HepG2 (cell line): ENCODE data around the gene ME2. TPM values are rescaled to one million over a fixed set of nuclear protein-coding genes. Genes with fewer than 3 reads are reported as not detected.

Source experiments
- ATAC-seq: fragments of 200-7000 bp; cut with Tn5 transposase; 3 replicates; pipeline ENCODE4 v1.9.1; 2020; ENCODE audit warnings: mild to moderate bottlenecking, moderate library complexity
- BruUV-seq: library from RNA; stranded (reverse); fragments of 400-500 nt; replicated peaks from 2 replicates; lab custom pipeline; 2021; lab: Mats Ljungman, UMichigan
- CTCF ChIA-PET: fragments of 300-600 bp; formaldehyde crosslinking; extraction: SDS; loops from one replicate; lab custom pipeline; 2021; ENCODE audit warnings: low total read pairs, inconsistent platforms, low intra/inter-chr PET ratio; lab: Yijun Ruan, JAX
- POLR2A ChIA-PET: fragments of 350-600 bp; sonication (Branson Sonifier 250); formaldehyde crosslinking; loops from one replicate; lab custom pipeline; 2020; ENCODE audit warnings: antibody characterized with exemption, inconsistent platforms; lab: Yijun Ruan, JAX
- DNase-seq: peaks from one replicate; pipeline ENCODE4 v3.0.0-alpha.2; 2015; ENCODE audit warnings: low spot score
- FAIRE-seq: peaks from 3 replicates; lab custom pipeline; 2011; peaks lifted over from hg19 to GRCh38; lab: Jason Lieb, UNC
- H2AFZ ChIP-seq: one replicate; pipeline ENCODE4 v1.6.1; 2011; ENCODE audit warnings: low read length, inconsistent platforms
- H3K27ac ChIP-seq: fragments of 300-600 bp; 3 replicates; pipeline ENCODE4 v1.8.0; 2011; ENCODE audit warnings: mixed run types, mild to moderate bottlenecking, mixed read lengths, low read length, inconsistent platforms; ENCODE audit not compliant: insufficient read depth; ENCODE audit errors: extremely low read length
- H3K27me3 ChIP-seq, 2 experiments: fragments of 200-600 bp in 1 of 2; 2 replicates in 1 of 2; 3 replicates in 1 of 2; pipeline versions ENCODE4 v1.6.0 to v1.8.0; 2011; ENCODE audit warnings: low read length in 2 of 2, mild to moderate bottlenecking in 2 of 2, moderate library complexity in 2 of 2, inconsistent platforms in 1 of 2; ENCODE audit not compliant: insufficient read depth in 2 of 2, control insufficient read depth in 1 of 2
- H3K36me3 ChIP-seq, 2 experiments: fragments of 200-600 bp in 1 of 2; replicated peaks in 1 of 2; 2 replicates in 1 of 2; 3 replicates in 1 of 2; pipeline versions ENCODE4 v1.5.1 to v1.8.0; 2011; ENCODE audit warnings: low read length in 2 of 2, inconsistent platforms in 1 of 2; ENCODE audit not compliant: insufficient read depth in 2 of 2, control insufficient read depth in 1 of 2
- H3K4me1 ChIP-seq: 2 replicates; pipeline ENCODE4 v1.5.1; 2012; ENCODE audit warnings: low read length, inconsistent platforms; ENCODE audit not compliant: insufficient read depth
- H3K4me2 ChIP-seq: 2 replicates; pipeline ENCODE4 v1.6.0; 2011; ENCODE audit warnings: low read depth, low read length, inconsistent platforms
- H3K4me3 ChIP-seq, 3 experiments: fragments of 200-600 bp in 1 of 3; sonication (generic), shearing (Covaris generic) in 1 of 3; replicated peaks in 1 of 3; 2 replicates each; pipeline ENCODE4 v1.5.1; 2011 to 2016; ENCODE audit warnings: low read length in 3 of 3, inconsistent platforms in 2 of 3, low read depth in 2 of 3, mild to moderate bottlenecking in 2 of 3, control low read depth in 1 of 3, mixed read lengths in 1 of 3; ENCODE audit not compliant: insufficient read depth in 1 of 3
- H3K79me2 ChIP-seq: one replicate; pipeline ENCODE4 v1.6.1; 2011; ENCODE audit warnings: low read length, inconsistent platforms; ENCODE audit not compliant: insufficient read depth
- H3K9ac ChIP-seq: 2 replicates; pipeline ENCODE4 v1.6.0; 2011; ENCODE audit warnings: mild to moderate bottlenecking, low read depth, low read length, inconsistent platforms; ENCODE audit not compliant: insufficient read depth
- H3K9me3 ChIP-seq: 2 replicates; pipeline ENCODE4 v1.5.1; 2012; ENCODE audit warnings: mild to moderate bottlenecking, low read length
- H4K20me1 ChIP-seq: 2 replicates; pipeline ENCODE4 v1.6.0; 2011; ENCODE audit warnings: inconsistent platforms, mild to moderate bottlenecking, low read length, moderate library complexity; ENCODE audit not compliant: insufficient read depth
- HCFC1 ChIP-seq: fragments of 150-350 bp; IDR thresholded peaks from 2 replicates; pipeline ENCODE4 v1.6.1; 2014; ENCODE audit warnings: low read depth, low read length
- SRY ChIP-seq: sonication (generic); formaldehyde crosslinking; IDR thresholded peaks from 2 replicates; pipeline ENCODE4 v1.8.0; 2022; ENCODE audit warnings: mild to moderate bottlenecking, missing genetic modification reagents
- ZNF136 ChIP-seq: sonication (generic); formaldehyde crosslinking; IDR thresholded peaks from 2 replicates; pipeline ENCODE4 v1.8.1; 2022; ENCODE audit warnings: low read depth, mild to moderate bottlenecking, moderate library complexity, missing genetic modification reagents
- WGBS: methylation state at CpG from one replicate; pipeline ENCODE4 v1.1.6; 2017; ENCODE audit warnings: low lambda C conversion rate; 5-methylcytosine and 5-hydroxymethylcytosine counted together
- in situ Hi-C: cut with HindIII; loops from 2 replicates; pipeline ENCODE4 v1.10.0; 2017; ENCODE audit warnings: low pct_unique_long_range_greater_than_20kb; ENCODE audit not compliant: extremely low pct_ligation_motif_present
- intact Hi-C: fragments of 100-400 bp; cut with micrococcal nuclease; formaldehyde crosslinking; loops from one replicate; pipeline ENCODE4 v1.10.0; 2022; ENCODE audit not compliant: unreplicated experiment
- polyA plus RNA-seq, 8 experiments: library from polyadenylated mRNA; depleted of rRNA in 3 of 8; stranded (reverse) in 7 of 8; unstranded in 1 of 8; fragments of >200 nt; fragmentation: Illumina TruSeq in 4 of 8; extraction: Trizol in 4 of 8; gene quantifications; 2 replicates each; pipeline versions ENCODE4 v1.2.1 to v1.2.3, GENCODE V29; 2011 to 2016; ENCODE audit warnings: low read depth in 4 of 8, missing spikeins in 1 of 8, mixed read lengths in 1 of 8; ENCODE audit not compliant: insufficient read depth in 1 of 8
- total RNA-seq, 5 experiments: library from RNA; depleted of rRNA; stranded (reverse); fragments of >200 nt; fragmentation: Illumina TruSeq; extraction: Trizol; gene quantifications; 2 replicates each; pipeline ENCODE4 v1.2.3, GENCODE V29; 2016; ENCODE audit warnings: low read depth in 1 of 5
- TF ChIP-seq, protein P1 (sequence below): sonication (generic); formaldehyde crosslinking; IDR thresholded peaks from 2 replicates; pipeline ENCODE4 v1.4.0; 2020; ENCODE audit warnings: mild to moderate bottlenecking, missing genetic modification reagents
- TF ChIP-seq, protein P2 (sequence below): sonication (generic); formaldehyde crosslinking; conservative IDR thresholded peaks from 2 replicates; pipeline ENCODE4 v1.4.0; 2020; ENCODE audit warnings: missing genetic modification reagents

The ME2 gene
- total and polyA plus RNA-seq, 2 of the 13 experiments (the other 11 are each of a cell fraction or from before 2014, with no cell fraction given) = 17.3 to 20.6 TPM

DNA sequence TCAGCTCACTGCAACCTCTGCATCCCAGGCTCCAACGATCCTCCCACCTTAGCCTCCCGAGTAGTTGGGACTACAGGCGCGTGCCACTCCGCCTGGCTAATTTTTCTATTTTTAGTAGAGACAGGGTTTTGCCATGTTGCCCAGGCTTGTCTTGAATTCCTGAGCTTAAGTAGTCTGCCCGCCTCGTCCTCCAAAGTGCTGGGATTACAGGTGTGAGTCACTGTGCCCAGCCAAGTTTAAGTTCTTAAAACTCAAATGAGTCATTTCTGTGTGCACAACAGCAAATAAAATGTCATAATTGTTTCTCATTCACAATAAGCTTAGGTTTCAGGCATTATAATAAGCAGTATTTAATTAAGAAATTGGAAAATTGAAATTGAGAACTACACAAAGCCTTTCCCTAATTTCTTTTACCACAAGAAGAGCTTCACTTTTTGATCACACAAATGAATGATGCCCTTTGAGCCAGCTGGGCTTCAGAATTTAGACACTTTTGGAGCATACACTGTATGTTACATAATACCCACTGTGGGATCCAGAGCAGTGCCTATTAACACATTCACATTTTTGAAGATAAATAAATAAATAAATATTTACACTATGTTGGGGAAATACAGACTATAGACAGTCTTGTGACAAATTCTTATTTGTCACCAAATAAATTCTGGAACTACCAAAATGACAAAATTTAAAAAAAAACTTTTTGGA is 8.6 kb upstream of the ME2 start (continued):
- TF ChIP-seq, protein P1, sequence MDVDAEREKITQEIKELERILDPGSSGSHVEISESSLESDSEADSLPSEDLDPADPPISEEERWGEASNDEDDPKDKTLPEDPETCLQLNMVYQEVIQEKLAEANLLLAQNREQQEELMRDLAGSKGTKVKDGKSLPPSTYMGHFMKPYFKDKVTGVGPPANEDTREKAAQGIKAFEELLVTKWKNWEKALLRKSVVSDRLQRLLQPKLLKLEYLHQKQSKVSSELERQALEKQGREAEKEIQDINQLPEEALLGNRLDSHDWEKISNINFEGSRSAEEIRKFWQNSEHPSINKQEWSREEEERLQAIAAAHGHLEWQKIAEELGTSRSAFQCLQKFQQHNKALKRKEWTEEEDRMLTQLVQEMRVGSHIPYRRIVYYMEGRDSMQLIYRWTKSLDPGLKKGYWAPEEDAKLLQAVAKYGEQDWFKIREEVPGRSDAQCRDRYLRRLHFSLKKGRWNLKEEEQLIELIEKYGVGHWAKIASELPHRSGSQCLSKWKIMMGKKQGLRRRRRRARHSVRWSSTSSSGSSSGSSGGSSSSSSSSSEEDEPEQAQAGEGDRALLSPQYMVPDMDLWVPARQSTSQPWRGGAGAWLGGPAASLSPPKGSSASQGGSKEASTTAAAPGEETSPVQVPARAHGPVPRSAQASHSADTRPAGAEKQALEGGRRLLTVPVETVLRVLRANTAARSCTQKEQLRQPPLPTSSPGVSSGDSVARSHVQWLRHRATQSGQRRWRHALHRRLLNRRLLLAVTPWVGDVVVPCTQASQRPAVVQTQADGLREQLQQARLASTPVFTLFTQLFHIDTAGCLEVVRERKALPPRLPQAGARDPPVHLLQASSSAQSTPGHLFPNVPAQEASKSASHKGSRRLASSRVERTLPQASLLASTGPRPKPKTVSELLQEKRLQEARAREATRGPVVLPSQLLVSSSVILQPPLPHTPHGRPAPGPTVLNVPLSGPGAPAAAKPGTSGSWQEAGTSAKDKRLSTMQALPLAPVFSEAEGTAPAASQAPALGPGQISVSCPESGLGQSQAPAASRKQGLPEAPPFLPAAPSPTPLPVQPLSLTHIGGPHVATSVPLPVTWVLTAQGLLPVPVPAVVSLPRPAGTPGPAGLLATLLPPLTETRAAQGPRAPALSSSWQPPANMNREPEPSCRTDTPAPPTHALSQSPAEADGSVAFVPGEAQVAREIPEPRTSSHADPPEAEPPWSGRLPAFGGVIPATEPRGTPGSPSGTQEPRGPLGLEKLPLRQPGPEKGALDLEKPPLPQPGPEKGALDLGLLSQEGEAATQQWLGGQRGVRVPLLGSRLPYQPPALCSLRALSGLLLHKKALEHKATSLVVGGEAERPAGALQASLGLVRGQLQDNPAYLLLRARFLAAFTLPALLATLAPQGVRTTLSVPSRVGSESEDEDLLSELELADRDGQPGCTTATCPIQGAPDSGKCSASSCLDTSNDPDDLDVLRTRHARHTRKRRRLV (CRISPR knock-in tag) = no peak
- TF ChIP-seq, all 625 proteins: peak for 1

DNA sequence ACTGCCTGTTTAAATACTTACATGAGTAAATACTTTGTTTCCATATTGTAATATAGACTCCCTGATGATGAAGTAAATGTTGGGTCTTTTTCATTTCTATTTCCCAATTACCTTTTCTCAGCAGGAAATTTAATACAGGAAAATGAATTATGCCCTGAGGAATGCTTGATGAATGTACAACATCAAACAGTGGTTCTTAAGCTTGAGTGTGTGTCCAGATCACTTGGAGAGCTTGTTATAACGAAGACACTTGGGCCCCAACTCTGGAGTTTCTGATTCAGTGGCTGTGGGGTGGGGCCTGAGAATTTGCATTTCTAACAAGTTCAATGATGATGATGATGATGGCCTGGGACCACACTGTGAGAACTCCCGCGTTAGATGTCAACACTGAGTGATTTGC is 7.1 kb upstream of the ME2 start:
- no peaks in the 10 kb centered on the region for H3K9me3 ChIP-seq
- TF ChIP-seq, protein P2, sequence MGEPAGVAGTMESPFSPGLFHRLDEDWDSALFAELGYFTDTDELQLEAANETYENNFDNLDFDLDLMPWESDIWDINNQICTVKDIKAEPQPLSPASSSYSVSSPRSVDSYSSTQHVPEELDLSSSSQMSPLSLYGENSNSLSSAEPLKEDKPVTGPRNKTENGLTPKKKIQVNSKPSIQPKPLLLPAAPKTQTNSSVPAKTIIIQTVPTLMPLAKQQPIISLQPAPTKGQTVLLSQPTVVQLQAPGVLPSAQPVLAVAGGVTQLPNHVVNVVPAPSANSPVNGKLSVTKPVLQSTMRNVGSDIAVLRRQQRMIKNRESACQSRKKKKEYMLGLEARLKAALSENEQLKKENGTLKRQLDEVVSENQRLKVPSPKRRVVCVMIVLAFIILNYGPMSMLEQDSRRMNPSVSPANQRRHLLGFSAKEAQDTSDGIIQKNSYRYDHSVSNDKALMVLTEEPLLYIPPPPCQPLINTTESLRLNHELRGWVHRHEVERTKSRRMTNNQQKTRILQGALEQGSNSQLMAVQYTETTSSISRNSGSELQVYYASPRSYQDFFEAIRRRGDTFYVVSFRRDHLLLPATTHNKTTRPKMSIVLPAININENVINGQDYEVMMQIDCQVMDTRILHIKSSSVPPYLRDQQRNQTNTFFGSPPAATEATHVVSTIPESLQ = no peak
- TF ChIP-seq ZNF136 (CRISPR knock-in tag) = no peak
- no peak for TF ChIP-seq HCFC1
- TF ChIP-seq SRY = no peak
- H4K20me1 ChIP-seq = no peaks in the 10 kb centered on the region
- H3K4me2 ChIP-seq = no peak overlapping the region
- no peak for FAIRE-seq
- H3K4me1 ChIP-seq = no peaks in the 10 kb centered on the region
- 58% methylated on average over 3 of the region's 3 CpGs for WGBS
- ATAC-seq = no peak
- no peak overlapping the region for H3K9ac ChIP-seq
- POLR2A ChIA-PET = no interaction called here
- in situ Hi-C loops = no loop called here
- no peaks in the 10 kb centered on the region for H3K36me3 ChIP-seq
- H3K79me2 ChIP-seq = no peaks in the 10 kb centered on the region
- intact Hi-C loops = loop anchor here (10.0 kb wide), 1 partner anchor 163 kb away; the partner anchor contains the start of gene SMAD4
- no peak overlapping the region for H2AFZ ChIP-seq
- no peak overlapping the region for H3K4me3 ChIP-seq
- DNase-seq = no peak
- no peaks in the 10 kb centered on the region for H3K27me3 ChIP-seq
- BruUV-seq = no TSS peak
- H3K27ac ChIP-seq = no peak overlapping the region
- CTCF ChIA-PET = no interaction called here
